ENCODE measurements around the gene MRPL1. TPM values are rescaled to one million over a fixed set of nuclear protein-coding genes. Genes with fewer than 3 reads are reported as not detected.
A peak's percentile ranks its signal among the peaks of the same experiment; 100 is the strongest.
"Not testable (repeated sequence)": the region's sequence is repeated elsewhere in the genome, so short reads cannot be mapped to it uniquely, and the experiment has no call there.

Gene MRPL1
- total RNA-seq, 1 experiment from 2014 or later: 42.0 TPM

DNA sequence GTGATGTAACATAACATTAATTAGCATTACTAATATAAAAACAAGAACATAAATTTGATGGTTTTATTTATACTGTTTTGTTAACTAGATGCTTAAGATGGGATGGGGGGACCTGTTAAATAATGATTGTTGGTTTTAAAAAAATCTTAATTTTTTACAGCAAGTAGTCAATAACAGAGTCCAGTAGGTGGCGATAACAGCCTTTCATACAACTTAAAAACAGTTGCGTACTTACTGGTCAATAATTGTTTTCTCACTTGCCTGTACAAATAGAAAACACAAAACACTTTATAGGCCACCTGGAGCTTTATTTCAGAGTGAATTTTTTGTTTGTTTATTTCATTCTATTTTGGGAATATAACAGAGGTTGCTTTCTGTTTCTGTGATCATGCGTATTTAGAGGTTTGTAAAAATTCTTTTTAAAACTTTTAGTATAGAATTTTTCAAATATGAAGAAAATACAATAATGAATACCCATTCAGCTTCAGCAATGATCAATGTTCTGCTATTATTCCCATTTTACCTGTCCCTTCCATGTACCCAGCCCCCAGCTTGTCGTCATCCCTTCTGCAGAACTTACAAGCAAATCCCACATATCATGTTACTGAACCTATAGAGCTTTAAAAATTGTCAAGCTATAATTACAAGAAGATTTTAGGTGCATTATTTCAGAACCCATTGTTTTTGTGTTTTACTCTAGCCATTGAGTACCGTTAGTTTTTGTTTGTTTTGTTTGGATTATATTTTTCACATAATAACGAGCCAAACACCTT, 97.1 kb downstream of the MRPL1 start:
- no peak overlapping the region for H3K4me3 ChIP-seq (ENCODE audit: low read depth, low read length)
- no peak overlapping the region for H3K27ac Mint-ChIP-seq (ENCODE audit: unreplicated experiment)
- ChIA-PET CTCF (interaction anchor here (0.8 to 1.3 kb wide), 3 partner anchors 97 to 142 kb away, joined by 3 to 4 read pairs (median 3); partner anchors contain the start of gene FRAS1), POLR2A (no interaction called here)
- H3K36me3 Mint-ChIP-seq (ENCODE audit: insufficient read depth, unreplicated experiment): no peaks in the 10 kb centered on the region
- intact Hi-C loops (cut with micrococcal nuclease; ENCODE audit: unreplicated experiment): loop anchor here (1.0 to 10.0 kb wide), 5 partner anchors 100 to 975 kb away; partner anchors contain the start of genes CNOT6L and PAQR3
- no peaks in the 10 kb centered on the region for H3K4me1 ChIP-seq
- H3K4me1 Mint-ChIP-seq (ENCODE audit: low read depth, unreplicated experiment): no peaks in the 10 kb centered on the region
- no peaks in the 10 kb centered on the region for H3K27me3 ChIP-seq (replicated peaks; ENCODE audit: control insufficient read depth, insufficient read depth, low read length)
- no peaks in the 10 kb centered on the region for H3K9me3 ChIP-seq
- no peaks in the 10 kb centered on the region for H3K9me3 Mint-ChIP-seq (ENCODE audit: unreplicated experiment)
- DNase-seq: peak in 1 of 2 experiments; percentile 47
- no peak overlapping the region for H3K4me3 Mint-ChIP-seq (ENCODE audit: unreplicated experiment)
- no peaks in the 10 kb centered on the region for H3K27me3 Mint-ChIP-seq (ENCODE audit: insufficient read depth, unreplicated experiment)
- TF ChIP-seq CTCF (IDR thresholded peaks at IDR 0.05; ENCODE audit: insufficient read depth in 1 of 2, low read depth in 1 of 2, low read length in 1 of 2, severe bottlenecking in 1 of 2, unreplicated experiment in 1 of 2): peak; percentile 63
- no peaks in the 10 kb centered on the region for H3K36me3 ChIP-seq (ENCODE audit: control insufficient read depth, insufficient read depth, low read length)
- no TSS peak for BruUV-seq (replicated peaks)

DNA sequence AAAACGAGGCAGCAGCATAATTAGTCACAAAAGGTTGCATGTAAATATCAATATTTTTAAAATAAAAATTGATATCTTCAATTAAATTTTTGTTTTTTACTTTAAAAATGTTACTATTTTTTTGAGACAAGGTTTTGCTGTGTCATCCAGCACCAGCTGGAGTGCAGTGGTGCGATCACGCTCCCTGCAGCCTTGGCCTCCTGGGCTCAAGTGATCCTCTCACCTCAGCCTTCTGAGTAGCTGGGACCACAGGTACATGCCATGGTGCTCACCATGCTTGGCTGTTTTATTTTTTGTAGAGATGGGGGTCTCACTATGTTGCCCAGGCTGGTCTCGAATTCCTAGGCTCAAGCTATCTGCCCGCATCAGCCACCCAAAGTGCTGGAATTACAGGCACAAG, 97.7 kb downstream of the MRPL1 start:
- Histone ChIP-seq H3K9me3 (no peaks in the 10 kb centered on the region), H3K36me3 (ENCODE audit: control insufficient read depth, insufficient read depth, low read length) (no peaks in the 10 kb centered on the region), H3K4me1 (no peaks in the 10 kb centered on the region), H3K4me3 (ENCODE audit: low read depth, low read length) (no peak overlapping the region), H3K27me3 (replicated peaks; ENCODE audit: control insufficient read depth, insufficient read depth, low read length) (no peaks in the 10 kb centered on the region)
- Mint-ChIP-seq H3K36me3 (ENCODE audit: insufficient read depth, unreplicated experiment) (no peaks in the 10 kb centered on the region), H3K4me3 (ENCODE audit: unreplicated experiment) (no peak overlapping the region), H3K27me3 (ENCODE audit: insufficient read depth, unreplicated experiment) (no peaks in the 10 kb centered on the region), H3K9me3 (ENCODE audit: unreplicated experiment) (no peaks in the 10 kb centered on the region), H3K27ac (ENCODE audit: unreplicated experiment) (no peak overlapping the region), H3K4me1 (ENCODE audit: low read depth, unreplicated experiment) (no peaks in the 10 kb centered on the region)
- intact Hi-C loops (cut with micrococcal nuclease; ENCODE audit: unreplicated experiment): loop anchor here (10.0 kb wide), 1 partner anchor 974 kb away; the partner anchor contains the start of gene PAQR3
- ChIA-PET POLR2A (no interaction called here), CTCF (interaction anchor here (0.9 to 1.3 kb wide), 2 partner anchors 96 to 99 kb away, joined by 3 to 4 read pairs; partner anchors contain the start of gene FRAS1)
- no TSS peak for BruUV-seq (replicated peaks)
- DNase-seq: no peak
- TF ChIP-seq CTCF (IDR thresholded peaks at IDR 0.05; ENCODE audit: insufficient read depth in 1 of 2, low read depth in 1 of 2, low read length in 1 of 2, severe bottlenecking in 1 of 2, unreplicated experiment in 1 of 2): no peak

DNA sequence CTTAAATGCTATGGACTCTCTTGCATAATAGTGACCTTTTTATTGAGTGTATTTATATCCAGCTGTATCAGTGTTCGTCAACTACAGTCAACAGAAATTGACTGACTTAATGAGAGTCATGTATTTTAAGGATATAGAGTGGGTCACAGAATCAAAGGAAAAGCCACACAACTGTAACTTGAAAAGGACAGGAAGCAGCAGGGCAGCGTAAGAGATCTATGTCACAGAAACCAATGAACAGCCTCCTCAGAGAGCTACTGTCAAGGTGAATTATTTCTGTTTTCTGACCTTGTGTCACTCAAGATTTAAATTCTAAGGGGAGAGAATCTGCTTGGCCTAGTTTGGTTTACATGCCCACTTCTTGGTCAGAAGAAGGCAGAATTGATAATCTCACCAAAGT, 100.4 kb downstream of the MRPL1 start:
- Mint-ChIP-seq H3K4me1 (ENCODE audit: low read depth, unreplicated experiment) (no peaks in the 10 kb centered on the region), H3K27me3 (ENCODE audit: insufficient read depth, unreplicated experiment) (no peaks in the 10 kb centered on the region), H3K27ac (ENCODE audit: unreplicated experiment) (no peak overlapping the region), H3K36me3 (ENCODE audit: insufficient read depth, unreplicated experiment) (no peaks in the 10 kb centered on the region), H3K9me3 (ENCODE audit: unreplicated experiment) (peaks cover under 1% of the 10 kb centered on the region), H3K4me3 (ENCODE audit: unreplicated experiment) (no peak overlapping the region)
- no peak for TF ChIP-seq CTCF (IDR thresholded peaks at IDR 0.05; ENCODE audit: insufficient read depth in 1 of 2, low read depth in 1 of 2, low read length in 1 of 2, severe bottlenecking in 1 of 2, unreplicated experiment in 1 of 2)
- Histone ChIP-seq H3K9me3 (no peaks in the 10 kb centered on the region), H3K4me3 (ENCODE audit: low read depth, low read length) (no peak overlapping the region), H3K27me3 (replicated peaks; ENCODE audit: control insufficient read depth, insufficient read depth, low read length) (no peaks in the 10 kb centered on the region), H3K4me1 (no peaks in the 10 kb centered on the region), H3K36me3 (ENCODE audit: control insufficient read depth, insufficient read depth, low read length) (no peaks in the 10 kb centered on the region)
- DNase-seq: no peak
- no TSS peak for BruUV-seq (replicated peaks)
- intact Hi-C loops (cut with micrococcal nuclease; ENCODE audit: unreplicated experiment): loop anchor here (10.0 kb wide), 1 partner anchor 972 kb away; the partner anchor contains the start of gene PAQR3
- ChIA-PET POLR2A (no interaction called here), CTCF (no interaction called here)

DNA sequence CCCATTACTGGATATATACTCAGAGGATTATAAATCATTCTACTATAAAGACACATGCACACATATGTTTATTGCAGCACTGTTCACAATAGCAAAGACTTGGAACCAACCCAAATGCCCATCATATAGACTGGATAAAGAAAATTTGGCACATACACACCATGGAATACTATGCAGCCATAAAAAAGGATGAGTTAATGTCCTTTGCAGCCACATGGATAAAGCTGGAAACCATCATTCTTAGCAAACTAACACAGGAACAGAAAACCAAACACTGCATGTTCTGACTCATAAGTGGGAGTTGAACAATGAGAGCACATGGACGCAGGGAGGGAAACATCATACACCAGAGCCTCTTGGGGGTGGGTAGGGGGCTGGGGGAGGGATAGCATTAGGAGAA, 111.0 kb downstream of the MRPL1 start:
- H3K27ac Mint-ChIP-seq (ENCODE audit: unreplicated experiment); H3K36me3 Mint-ChIP-seq (ENCODE audit: insufficient read depth, unreplicated experiment); H3K9me3 ChIP-seq; H3K36me3 ChIP-seq (ENCODE audit: control insufficient read depth, insufficient read depth, low read length); CTCF ChIA-PET; H3K4me3 Mint-ChIP-seq (ENCODE audit: unreplicated experiment); intact Hi-C loops (cut with micrococcal nuclease; ENCODE audit: unreplicated experiment); BruUV-seq (replicated peaks); H3K4me3 ChIP-seq (ENCODE audit: low read depth, low read length); H3K4me1 ChIP-seq; POLR2A ChIA-PET; H3K27me3 ChIP-seq (replicated peaks; ENCODE audit: control insufficient read depth, insufficient read depth, low read length); H3K9me3 Mint-ChIP-seq (ENCODE audit: unreplicated experiment); DNase-seq; H3K4me1 Mint-ChIP-seq (ENCODE audit: low read depth, unreplicated experiment): not testable (repeated sequence)
- peaks cover 11% of the 10 kb centered on the region for H3K27me3 Mint-ChIP-seq (ENCODE audit: insufficient read depth, unreplicated experiment)
